WERI-Rb-1 (cell line): ENCODE results near the gene VIM.

Experiments
- DNase-seq: peaks from one replicate; pipeline ENCODE4 v3.0.0-alpha.2; 2020
- H3K27ac ChIP-seq: fragments of 250-450 bp; sonication (Bioruptor Pico); 2 replicates; pipeline ENCODE4 v1.5.1; 2020; ENCODE audit warnings: mild to moderate bottlenecking, moderate library complexity
- H3K27me3 ChIP-seq: fragments of 250-450 bp; sonication (Bioruptor Pico); 2 replicates; pipeline ENCODE4 v1.5.1; 2021; ENCODE audit warnings: mild to moderate bottlenecking, low read depth, moderate library complexity; ENCODE audit not compliant: insufficient read depth, severe bottlenecking
- H3K36me3 ChIP-seq: fragments of 250-450 bp; sonication (Bioruptor Pico); 2 replicates; pipeline ENCODE4 v1.5.1; 2020; ENCODE audit warnings: mild to moderate bottlenecking, moderate library complexity
- H3K4me3 ChIP-seq: 2 replicates; pipeline ENCODE4 v1.5.1; 2011; ENCODE audit warnings: low read depth, mild to moderate bottlenecking, control low read depth, low read length
- H3K9me3 ChIP-seq: fragments of 250-450 bp; sonication (Bioruptor Pico); 2 replicates; pipeline ENCODE4 v1.5.1; 2021; ENCODE audit warnings: mild to moderate bottlenecking, moderate library complexity; ENCODE audit not compliant: severe bottlenecking
- TF ChIP-seq, protein P1 (sequence below): IDR thresholded peaks from 2 replicates; pipeline ENCODE4 v1.5.1; 2011; ENCODE audit warnings: low read depth, mild to moderate bottlenecking, control low read depth, inconsistent platforms, low read length

VIM gene

DNA sequence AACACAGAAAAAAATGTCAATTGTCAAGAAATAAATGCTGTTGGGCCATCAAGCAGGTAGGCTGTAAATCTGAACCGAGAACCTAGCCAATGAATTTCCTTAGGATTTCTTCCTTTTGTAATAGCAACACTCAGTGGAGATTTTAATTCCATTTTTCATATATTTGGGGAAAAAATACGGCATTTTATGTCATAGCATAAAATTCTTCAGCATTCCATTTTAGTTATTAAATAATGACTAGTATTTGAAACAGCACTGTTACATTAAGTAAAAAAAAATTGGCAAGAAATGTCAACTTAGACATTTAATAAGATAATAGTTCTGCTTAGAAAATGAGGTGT lies 12.3 kb upstream of the VIM start:
- no peak overlapping the region for H3K4me3 ChIP-seq
- H3K27me3 ChIP-seq: no peaks in the 10 kb centered on the region
- H3K27ac ChIP-seq: no peak overlapping the region
- no peak for DNase-seq
- no peaks in the 10 kb centered on the region for H3K9me3 ChIP-seq
- no peaks in the 10 kb centered on the region for H3K36me3 ChIP-seq
- TF ChIP-seq, protein P1, sequence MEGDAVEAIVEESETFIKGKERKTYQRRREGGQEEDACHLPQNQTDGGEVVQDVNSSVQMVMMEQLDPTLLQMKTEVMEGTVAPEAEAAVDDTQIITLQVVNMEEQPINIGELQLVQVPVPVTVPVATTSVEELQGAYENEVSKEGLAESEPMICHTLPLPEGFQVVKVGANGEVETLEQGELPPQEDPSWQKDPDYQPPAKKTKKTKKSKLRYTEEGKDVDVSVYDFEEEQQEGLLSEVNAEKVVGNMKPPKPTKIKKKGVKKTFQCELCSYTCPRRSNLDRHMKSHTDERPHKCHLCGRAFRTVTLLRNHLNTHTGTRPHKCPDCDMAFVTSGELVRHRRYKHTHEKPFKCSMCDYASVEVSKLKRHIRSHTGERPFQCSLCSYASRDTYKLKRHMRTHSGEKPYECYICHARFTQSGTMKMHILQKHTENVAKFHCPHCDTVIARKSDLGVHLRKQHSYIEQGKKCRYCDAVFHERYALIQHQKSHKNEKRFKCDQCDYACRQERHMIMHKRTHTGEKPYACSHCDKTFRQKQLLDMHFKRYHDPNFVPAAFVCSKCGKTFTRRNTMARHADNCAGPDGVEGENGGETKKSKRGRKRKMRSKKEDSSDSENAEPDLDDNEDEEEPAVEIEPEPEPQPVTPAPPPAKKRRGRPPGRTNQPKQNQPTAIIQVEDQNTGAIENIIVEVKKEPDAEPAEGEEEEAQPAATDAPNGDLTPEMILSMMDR: no peak

DNA sequence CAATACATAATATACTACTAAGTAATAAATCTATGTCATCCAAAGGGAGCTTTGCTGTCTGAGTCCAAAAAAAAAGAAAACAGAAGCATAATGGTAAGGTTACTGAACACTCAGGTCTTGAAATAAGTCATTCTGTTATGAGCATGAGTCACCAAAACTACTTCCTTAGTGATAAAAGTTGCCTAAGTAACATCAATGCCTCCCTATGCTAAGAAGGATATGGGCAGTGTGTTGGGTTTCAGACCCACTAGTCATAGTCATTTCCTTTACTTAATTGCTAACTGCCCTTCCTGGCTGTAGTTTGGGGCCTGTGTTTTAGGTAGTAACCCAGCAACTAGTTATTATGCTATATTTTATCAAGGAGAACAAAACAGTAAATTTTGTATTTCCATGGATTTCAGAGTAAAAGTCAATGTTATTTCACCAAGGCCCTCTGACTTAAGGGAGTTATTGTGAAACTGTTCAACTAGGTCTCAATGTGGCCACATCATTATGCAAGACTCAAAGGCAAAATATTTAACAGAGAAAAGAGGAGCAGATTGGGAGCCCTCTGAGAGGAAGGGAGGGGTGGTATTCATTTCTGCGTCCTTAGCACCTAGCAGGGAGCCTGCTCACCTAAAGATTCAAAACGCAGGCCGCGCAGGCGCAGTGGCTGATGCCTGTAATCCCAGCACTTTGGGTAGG lies 11.7 kb upstream of the VIM start:
- DNase-seq: no peak
- Histone ChIP-seq H3K9me3 (no peaks in the 10 kb centered on the region), H3K27ac (no peak overlapping the region), H3K4me3 (no peak overlapping the region), H3K27me3 (no peaks in the 10 kb centered on the region), H3K36me3 (no peaks in the 10 kb centered on the region)
- TF ChIP-seq, protein P1: no peak

DNA sequence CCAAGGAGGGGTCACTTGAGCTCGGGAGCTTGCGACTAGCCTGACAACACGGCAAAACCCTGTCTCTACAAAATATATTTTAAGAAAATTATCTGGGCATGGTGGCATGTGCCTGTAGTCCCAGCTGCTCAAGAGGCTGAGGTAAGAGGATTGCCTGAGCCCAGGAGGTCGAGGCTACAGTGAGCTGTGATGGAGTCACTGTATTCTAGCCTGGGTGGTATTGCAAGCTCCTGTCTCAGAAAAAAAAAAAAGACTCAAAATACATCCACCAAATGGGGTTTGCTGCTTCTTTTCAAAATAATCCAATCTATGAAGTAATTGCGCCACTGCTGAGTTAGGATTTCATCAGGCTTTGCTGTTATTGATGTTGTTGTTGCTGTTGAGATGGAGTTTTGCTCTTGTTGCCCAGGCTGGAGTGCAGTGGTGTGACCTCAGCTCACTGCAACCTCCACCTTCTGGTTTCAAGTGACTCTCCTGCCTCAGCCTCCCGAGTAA lies 11.1 kb upstream of the VIM start:
- TF ChIP-seq, protein P1: no peak
- Histone ChIP-seq H3K27ac (no peak overlapping the region), H3K9me3 (no peaks in the 10 kb centered on the region), H3K36me3 (no peaks in the 10 kb centered on the region), H3K27me3 (no peaks in the 10 kb centered on the region), H3K4me3 (no peak overlapping the region)
- DNase-seq: no peak

DNA sequence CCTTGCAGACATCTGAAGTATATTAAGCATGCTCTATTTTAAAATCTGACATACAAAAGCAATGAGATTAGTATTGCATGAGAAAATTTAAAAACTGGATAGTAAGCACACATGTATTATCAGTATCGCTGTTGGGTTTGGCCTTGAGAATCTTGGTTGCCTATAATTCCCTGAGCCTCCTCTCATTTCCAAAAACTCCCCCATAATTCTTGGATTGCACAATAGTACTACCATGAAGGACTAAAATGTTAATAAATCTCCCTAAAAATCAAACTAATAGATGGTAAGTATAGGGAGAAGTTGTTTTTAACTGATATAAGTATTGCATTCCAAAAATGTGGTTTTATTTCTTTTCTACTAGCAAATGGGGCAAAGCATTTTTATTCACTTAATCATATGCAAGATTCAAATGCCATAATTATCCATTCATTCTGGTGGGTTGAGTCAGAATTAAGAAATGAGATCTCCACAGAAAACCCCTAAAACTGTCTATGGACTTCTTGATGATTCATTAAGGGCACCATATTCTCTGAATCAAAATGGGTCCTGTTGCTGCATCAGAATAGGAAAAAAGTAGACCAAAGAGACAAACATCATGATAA lies 10.3 kb upstream of the VIM start:
- Histone ChIP-seq H3K27ac (no peak overlapping the region), H3K36me3 (no peaks in the 10 kb centered on the region), H3K4me3 (no peak overlapping the region), H3K9me3 (no peaks in the 10 kb centered on the region), H3K27me3 (no peaks in the 10 kb centered on the region)
- TF ChIP-seq, protein P1: no peak
- DNase-seq: no peak

DNA sequence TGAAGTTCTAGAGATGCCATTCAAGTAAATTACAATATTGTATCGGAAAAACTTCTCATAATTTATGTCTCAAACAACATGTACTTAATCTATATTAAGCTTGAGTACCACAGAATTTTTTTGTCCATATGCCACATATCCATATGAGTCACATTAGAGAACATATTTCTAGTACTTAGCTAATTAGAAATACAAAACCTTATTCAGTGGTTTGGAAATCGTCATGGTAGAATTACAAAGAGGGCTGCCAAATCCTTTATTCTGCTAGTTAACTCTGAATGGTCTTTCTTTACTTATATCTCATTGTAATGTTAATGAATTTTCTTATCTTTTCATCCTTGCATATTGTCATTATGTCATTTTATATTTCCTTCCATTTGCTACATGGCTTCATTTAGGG lies 9.0 kb upstream of the VIM start:
- TF ChIP-seq, protein P1: no peak
- H3K9me3 ChIP-seq: no peaks in the 10 kb centered on the region
- H3K27me3 ChIP-seq: no peaks in the 10 kb centered on the region
- DNase-seq: no peak
- no peak overlapping the region for H3K4me3 ChIP-seq
- H3K27ac ChIP-seq: no peak overlapping the region
- no peaks in the 10 kb centered on the region for H3K36me3 ChIP-seq

DNA sequence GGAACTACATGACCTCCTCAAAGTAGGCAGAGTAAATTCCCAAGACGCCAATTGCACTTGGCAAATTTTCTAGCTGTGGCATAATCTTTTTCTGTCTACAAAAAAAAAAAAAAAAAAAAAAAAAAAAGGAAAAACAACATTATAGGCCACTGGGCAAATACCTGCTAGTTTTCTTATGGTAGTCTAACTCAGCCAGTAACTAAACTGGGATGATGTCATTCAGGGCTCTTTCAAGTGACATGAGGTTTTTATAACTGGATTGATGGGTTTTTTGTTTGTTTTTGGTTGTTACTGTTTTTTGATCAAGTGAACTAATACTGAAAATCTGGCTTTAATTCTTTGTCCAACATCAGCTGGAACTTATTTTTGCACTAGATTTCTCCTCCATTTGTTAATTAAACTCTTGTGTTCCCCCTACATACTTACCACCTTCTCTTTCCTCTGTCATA lies 7.4 kb upstream of the VIM start:
- H3K27ac ChIP-seq: no peak overlapping the region
- H3K4me3 ChIP-seq: no peak overlapping the region
- H3K27me3 ChIP-seq: no peaks in the 10 kb centered on the region
- DNase-seq: no peak
- TF ChIP-seq, protein P1: no peak
- H3K9me3 ChIP-seq: no peaks in the 10 kb centered on the region
- H3K36me3 ChIP-seq: no peaks in the 10 kb centered on the region
